ENCODE results near the gene CCDC18. TPM values are rescaled to one million over a fixed set of nuclear protein-coding genes. Genes with fewer than 3 reads are reported as not detected.

The CCDC18 gene
- total and polyA plus RNA-seq, 2 experiments from 2014 or later: 16.3 to 47.9 TPM

- no peak for TF ChIP-seq REST (IDR thresholded peaks at IDR 0.05; ENCODE audit: unreplicated experiment)
Measured at GRCh38 chr1:93177991-93178390, 2.5 kb upstream of the CCDC18 start (continued).

GRCh38 chr1:93178418-93178817, 2.1 kb upstream of the CCDC18 start:
- peaks cover 15% of the 10 kb centered on the region; the same call in 1 of the 2 replicates for H4K20me1 ChIP-seq (replicated peaks; ENCODE audit: insufficient read depth)
- H3K36me3 Mint-ChIP-seq (ENCODE audit: low read depth): peaks cover 5% of the 10 kb centered on the region; the same call in 2 of the 3 replicates
- no peak overlapping the region for H3K27ac ChIP-seq (ENCODE audit: low read depth)
- H3K4me1 Mint-ChIP-seq: peaks cover 21% of the 10 kb centered on the region
- ATAC-seq (no peak), DNase-seq (ENCODE audit: low spot score) (no peak)
- no peaks in the 10 kb centered on the region for H3K9me2 ChIP-seq (ENCODE audit: insufficient read depth)
- H3K27me3 Mint-ChIP-seq (ENCODE audit: insufficient read depth, low read depth, poor library complexity): peaks cover 8% of the 10 kb centered on the region
- peaks cover 84% of the 10 kb centered on the region for H3K79me2 ChIP-seq (replicated peaks; ENCODE audit: insufficient read depth)
- TF ChIP-seq CTCF (conservative IDR thresholded peaks at IDR 0.05; ENCODE audit: low read depth in 2 of 2) (no peak), ZNF114 (CRISPR knock-in tag; IDR thresholded peaks at IDR 0.05) (no peak), STAT1 (IDR thresholded peaks at IDR 0.05; ENCODE audit: unreplicated experiment) (no peak), EZH2 (IDR thresholded peaks at IDR 0.05; ENCODE audit: low read depth, unreplicated experiment) (no peak), NANOG (IDR thresholded peaks at IDR 0.05; ENCODE audit: borderline replicate concordance) (no peak), POLR2AphosphoS5 (IDR thresholded peaks at IDR 0.05; ENCODE audit: low read depth) (no peak), ETS1 (IDR thresholded peaks at IDR 0.05) (no peak), REST (IDR thresholded peaks at IDR 0.05; ENCODE audit: unreplicated experiment) (no peak), EZH2phosphoT487 (IDR thresholded peaks at IDR 0.05; ENCODE audit: unreplicated experiment) (no peak), ZNF331 (CRISPR knock-in tag; IDR thresholded peaks at IDR 0.05; ENCODE audit: low read depth) (no peak), JUNB (IDR thresholded peaks at IDR 0.05; ENCODE audit: unreplicated experiment) (no peak), CREB1 (CRISPR knock-in tag; IDR thresholded peaks at IDR 0.05; ENCODE audit: low read depth) (no peak)
- no peaks in the 10 kb centered on the region for H3K36me3 ChIP-seq (ENCODE audit: insufficient read depth)
- no peaks in the 10 kb centered on the region for H3K27me3 ChIP-seq (ENCODE audit: insufficient read depth)
- H2AFZ ChIP-seq: no peak overlapping the region
- peak overlapping the region; percentile 79 for H3K4me3 ChIP-seq
- peak overlapping the region; percentile 84 for H3K4me2 ChIP-seq
- H3K4me3 Mint-ChIP-seq: peak overlapping the region; percentile 90
- peaks cover 13% of the 10 kb centered on the region for H3K4me1 ChIP-seq (ENCODE audit: insufficient read depth)
- no peak overlapping the region for H3K27ac Mint-ChIP-seq
- peaks cover 3% of the 10 kb centered on the region; the same call in 1 of the 2 replicates for H3F3A ChIP-seq (replicated peaks; ENCODE audit: low read depth)
- no peaks in the 10 kb centered on the region; the same call in 2 of the 3 replicates for H3K9me3 Mint-ChIP-seq
